ENCODE results near the gene NAA30.

DNA sequence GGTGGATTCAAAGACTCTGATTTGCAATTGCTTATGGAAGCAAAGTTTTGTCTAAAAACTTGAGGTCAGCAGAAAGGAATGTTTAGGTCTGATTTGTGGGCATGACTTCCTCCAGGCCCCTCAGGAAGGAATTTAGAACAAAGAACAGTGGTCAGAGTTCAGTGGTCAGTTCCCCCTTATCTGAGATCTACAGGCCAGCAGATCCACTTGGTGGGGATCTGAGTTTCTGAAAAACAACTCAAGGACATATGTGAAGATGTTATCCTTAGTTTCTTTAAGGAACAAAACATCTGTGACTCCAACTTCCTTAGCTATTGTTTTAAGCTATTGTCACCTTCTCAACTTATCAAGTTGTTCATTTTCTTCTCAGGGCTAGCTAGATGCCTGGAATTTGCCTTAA, 28.0 kb upstream of the NAA30 start:
- TF ChIP-seq SMC3 (conservative IDR thresholded peaks at IDR 0.05; ENCODE audit: poor library complexity) (no peak), RAD21 (conservative IDR thresholded peaks at IDR 0.05) (no peak), TAF1 (IDR thresholded peaks at IDR 0.05; ENCODE audit: low read depth) (no peak)
- TF ChIP-seq, protein P1, sequence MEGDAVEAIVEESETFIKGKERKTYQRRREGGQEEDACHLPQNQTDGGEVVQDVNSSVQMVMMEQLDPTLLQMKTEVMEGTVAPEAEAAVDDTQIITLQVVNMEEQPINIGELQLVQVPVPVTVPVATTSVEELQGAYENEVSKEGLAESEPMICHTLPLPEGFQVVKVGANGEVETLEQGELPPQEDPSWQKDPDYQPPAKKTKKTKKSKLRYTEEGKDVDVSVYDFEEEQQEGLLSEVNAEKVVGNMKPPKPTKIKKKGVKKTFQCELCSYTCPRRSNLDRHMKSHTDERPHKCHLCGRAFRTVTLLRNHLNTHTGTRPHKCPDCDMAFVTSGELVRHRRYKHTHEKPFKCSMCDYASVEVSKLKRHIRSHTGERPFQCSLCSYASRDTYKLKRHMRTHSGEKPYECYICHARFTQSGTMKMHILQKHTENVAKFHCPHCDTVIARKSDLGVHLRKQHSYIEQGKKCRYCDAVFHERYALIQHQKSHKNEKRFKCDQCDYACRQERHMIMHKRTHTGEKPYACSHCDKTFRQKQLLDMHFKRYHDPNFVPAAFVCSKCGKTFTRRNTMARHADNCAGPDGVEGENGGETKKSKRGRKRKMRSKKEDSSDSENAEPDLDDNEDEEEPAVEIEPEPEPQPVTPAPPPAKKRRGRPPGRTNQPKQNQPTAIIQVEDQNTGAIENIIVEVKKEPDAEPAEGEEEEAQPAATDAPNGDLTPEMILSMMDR (IDR thresholded peaks at IDR 0.05; ENCODE audit: poor library complexity, severe bottlenecking): no peak
